K562 (cell line): ENCODE results near the gene MYL12A. TPM values are rescaled to one million over a fixed set of nuclear protein-coding genes. Genes with fewer than 3 reads are reported as not detected.

Experiments used
- BRCA1 ChIP-seq, 2 experiments: fragments of 450-650 bp in 1 of 2; sonication (generic) in 1 of 2; formaldehyde crosslinking in 1 of 2; IDR thresholded peaks; 2 replicates each; pipeline versions ENCODE4 v1.5.0 to v1.6.1; 2017 to 2020; ENCODE audit warnings: mild to moderate bottlenecking in 1 of 2, missing genetic modification reagents in 1 of 2
- CREM ChIP-seq: IDR thresholded peaks from 2 replicates; pipeline ENCODE4 v1.6.1; 2014; ENCODE audit warnings: antibody characterized with exemption, low read depth
- DDX20 ChIP-seq: fragments of 450-650 bp; IDR thresholded peaks from 2 replicates; pipeline ENCODE4 v1.6.1; 2016; ENCODE audit warnings: missing genetic modification characterization, low read depth, mild to moderate bottlenecking, missing compliant biosample characterization, moderate library complexity
- HDAC8 ChIP-seq: fragments of 450-650 bp; IDR thresholded peaks from 2 replicates; pipeline ENCODE4 v1.6.1; 2016; ENCODE audit warnings: mild to moderate bottlenecking, missing genetic modification characterization, moderate library complexity, missing compliant biosample characterization
- HNRNPH1 ChIP-seq: fragments of 200-400 bp; formaldehyde crosslinking; optimal IDR thresholded peaks from 2 replicates; pipeline ENCODE3; 2017; ENCODE audit warnings: low read depth, mild to moderate bottlenecking, low read length, moderate library complexity
- HNRNPL ChIP-seq: fragments of 200-400 bp; formaldehyde crosslinking; IDR thresholded peaks from 2 replicates; pipeline ENCODE4 v1.6.1; 2017; ENCODE audit warnings: low read depth, mild to moderate bottlenecking, low read length
- NFIX ChIP-seq: fragments of 250-450 bp; sonication (Bioruptor Pico); IDR thresholded peaks from 2 replicates; pipeline ENCODE4 v1.4.0; 2020; ENCODE audit warnings: low read depth, mild to moderate bottlenecking, moderate library complexity
- PURB ChIP-seq: sonication (generic); formaldehyde crosslinking; IDR thresholded peaks from 2 replicates; pipeline ENCODE4 v1.9.0; 2021; ENCODE audit warnings: low read depth, mild to moderate bottlenecking, missing genetic modification reagents
- RAD51 ChIP-seq: fragments of 450-650 bp; IDR thresholded peaks from 2 replicates; pipeline ENCODE4 v1.7.1; 2016; ENCODE audit warnings: low read depth, mild to moderate bottlenecking, borderline replicate concordance
- SMAD4 ChIP-seq: fragments of 250-450 bp; sonication (Bioruptor Pico); conservative IDR thresholded peaks from 2 replicates; pipeline ENCODE4 v1.8.0; 2021; ENCODE audit warnings: inconsistent platforms, mild to moderate bottlenecking, moderate library complexity
- SMARCA4 ChIP-seq: fragments of 450-650 bp; IDR thresholded peaks from 2 replicates; pipeline ENCODE4 v1.6.1; 2016
- SMC3 ChIP-seq: conservative IDR thresholded peaks from 2 replicates; pipeline ENCODE4 v1.6.1; 2011; ENCODE audit warnings: low read depth, low read length, improper control_type of control experiment; ENCODE audit not compliant: insufficient read depth
- SNRNP70 ChIP-seq: fragments of 200-400 bp; formaldehyde crosslinking; optimal IDR thresholded peaks from 2 replicates; pipeline ENCODE3; 2017; ENCODE audit warnings: low read depth, low read length
- ZSCAN32 ChIP-seq: fragments of 450-650 bp; formaldehyde crosslinking; IDR thresholded peaks from 2 replicates; pipeline ENCODE4 v1.4.0; 2020; ENCODE audit warnings: mild to moderate bottlenecking, moderate library complexity
- polyA plus RNA-seq, 8 experiments: library from polyadenylated mRNA; depleted of rRNA in 4 of 8; stranded (reverse) in 5 of 8; unstranded in 3 of 8; fragments of >200 nt; fragmentation: Nextera tagmentation in 2 of 8; fragmentation: Illumina TruSeq in 1 of 8; extraction: Ambion mirVana in 2 of 8; extraction: Trizol in 1 of 8; gene quantifications; 2 replicates each; pipeline versions ENCODE4 v1.2.1 to v1.2.3, GENCODE V29; 2011 to 2014; ENCODE audit warnings: inconsistent platforms in 1 of 8, missing spikeins in 1 of 8
- total RNA-seq, 7 experiments: library from RNA; depleted of rRNA in 6 of 7; stranded (reverse); fragments of >200 nt in 6 of 7; fragmentation: Illumina TruSeq in 2 of 7; extraction: Trizol in 2 of 7; gene quantifications; 2 replicates each; pipeline versions ENCODE4 v1.2.1 to v1.2.3, GENCODE V29; 2011 to 2021; ENCODE audit warnings: low replicate concordance in 1 of 7
- TF ChIP-seq, protein P1 (sequence below), 3 experiments: fragments of 200-800 bp in 1 of 3; sonication (Bioruptor generic) in 1 of 3; sonication (generic) in 1 of 3; formaldehyde crosslinking in 1 of 3; IDR thresholded peaks; 2 replicates each; pipeline versions ENCODE4 v1.6.1 to v1.8.0; 2016 to 2022; ENCODE audit warnings: mild to moderate bottlenecking in 2 of 3, missing compliant biosample characterization in 2 of 3, missing genetic modification characterization in 2 of 3, missing genetic modification reagents in 1 of 3
- TF ChIP-seq, protein P2 (sequence below): sonication (generic); formaldehyde crosslinking; IDR thresholded peaks from 2 replicates; pipeline ENCODE4 v1.8.0; 2022; ENCODE audit warnings: missing genetic modification reagents, mild to moderate bottlenecking, borderline replicate concordance
- TF ChIP-seq, protein P3 (sequence below): fragments of 200-800 bp; sonication (Bioruptor generic); IDR thresholded peaks from 2 replicates; pipeline ENCODE4 v1.6.1; 2017; ENCODE audit warnings: missing genetic modification characterization, missing compliant biosample characterization
- TF ChIP-seq, protein P4 (sequence below), 2 experiments: fragments of 450-650 bp in 1 of 2; sonication (generic) in 1 of 2; formaldehyde crosslinking; conservative IDR thresholded peaks; 2 replicates each; pipeline versions ENCODE4 v1.4.0 to v1.8.1; 2020 to 2022; ENCODE audit warnings: mild to moderate bottlenecking in 1 of 2, missing genetic modification reagents in 1 of 2
- TF ChIP-seq, protein P5 (sequence below): fragments of 250-450 bp; sonication (Bioruptor Pico); IDR thresholded peaks from 2 replicates; pipeline ENCODE4 v1.4.0; 2020; ENCODE audit warnings: mild to moderate bottlenecking, moderate library complexity, borderline replicate concordance

Gene MYL12A
- total and polyA plus RNA-seq, 9 of the 15 experiments (the other 6 are each of a cell fraction or from before 2014, with no cell fraction given): 308 to 1,031 (median 559) TPM

DNA sequence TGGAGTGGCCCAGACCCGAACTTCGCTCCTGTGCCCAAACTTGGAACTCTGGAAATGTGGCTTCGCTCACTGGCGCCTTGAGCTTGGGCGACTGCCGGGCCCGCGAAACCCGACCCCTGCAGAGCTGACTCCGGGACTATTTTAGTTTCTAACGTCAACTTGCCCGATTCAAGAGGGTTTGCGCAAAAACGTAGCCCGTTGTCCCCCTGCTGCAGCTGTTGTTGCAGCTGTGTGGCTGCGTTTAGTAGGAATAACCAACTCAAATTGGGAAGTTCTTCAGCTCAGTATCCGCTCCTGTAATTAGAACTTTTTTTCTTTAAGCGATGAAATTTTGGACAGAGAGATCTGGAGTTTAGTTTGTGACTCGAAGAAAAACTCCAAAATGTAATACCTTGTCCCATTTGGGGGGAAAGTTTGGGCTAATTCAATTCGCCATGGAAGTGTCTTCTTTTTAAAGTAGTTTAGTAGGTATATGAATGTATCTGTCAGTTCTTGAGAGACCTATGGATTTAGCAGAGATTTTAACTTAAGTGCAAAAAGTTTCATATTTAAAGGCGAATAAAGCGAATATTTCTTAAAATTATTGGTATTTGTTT, 559 bp downstream of the MYL12A start (continued):
- TF ChIP-seq RAD51 (no peak), ZSCAN32 (CRISPR knock-in tag) (no peak), HDAC8 (tag) (no peak), SMARCA4 (no peak), SNRNP70 (no peak), BRCA1 (IDR thresholded peaks at IDR 0.05) (no peak), BRCA1 (CRISPR knock-in tag; IDR thresholded peaks at IDR 0.05) (no peak), HNRNPH1 (no peak), NFIX (CRISPR knock-in tag) (no peak), CREM (no peak), DDX20 (tag) (no peak), SMC3 (no peak), SMAD4 (no peak), HNRNPL (no peak), PURB (no peak)
- TF ChIP-seq, protein P1, sequence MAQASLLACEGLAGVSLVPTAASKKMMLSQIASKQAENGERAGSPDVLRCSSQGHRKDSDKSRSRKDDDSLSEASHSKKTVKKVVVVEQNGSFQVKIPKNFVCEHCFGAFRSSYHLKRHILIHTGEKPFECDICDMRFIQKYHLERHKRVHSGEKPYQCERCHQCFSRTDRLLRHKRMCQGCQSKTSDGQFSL (CRISPR knock-in tag; IDR thresholded peaks at IDR 0.05): no peak
- TF ChIP-seq, protein P1 (tag; IDR thresholded peaks at IDR 0.05): no peak
- TF ChIP-seq, protein P2, sequence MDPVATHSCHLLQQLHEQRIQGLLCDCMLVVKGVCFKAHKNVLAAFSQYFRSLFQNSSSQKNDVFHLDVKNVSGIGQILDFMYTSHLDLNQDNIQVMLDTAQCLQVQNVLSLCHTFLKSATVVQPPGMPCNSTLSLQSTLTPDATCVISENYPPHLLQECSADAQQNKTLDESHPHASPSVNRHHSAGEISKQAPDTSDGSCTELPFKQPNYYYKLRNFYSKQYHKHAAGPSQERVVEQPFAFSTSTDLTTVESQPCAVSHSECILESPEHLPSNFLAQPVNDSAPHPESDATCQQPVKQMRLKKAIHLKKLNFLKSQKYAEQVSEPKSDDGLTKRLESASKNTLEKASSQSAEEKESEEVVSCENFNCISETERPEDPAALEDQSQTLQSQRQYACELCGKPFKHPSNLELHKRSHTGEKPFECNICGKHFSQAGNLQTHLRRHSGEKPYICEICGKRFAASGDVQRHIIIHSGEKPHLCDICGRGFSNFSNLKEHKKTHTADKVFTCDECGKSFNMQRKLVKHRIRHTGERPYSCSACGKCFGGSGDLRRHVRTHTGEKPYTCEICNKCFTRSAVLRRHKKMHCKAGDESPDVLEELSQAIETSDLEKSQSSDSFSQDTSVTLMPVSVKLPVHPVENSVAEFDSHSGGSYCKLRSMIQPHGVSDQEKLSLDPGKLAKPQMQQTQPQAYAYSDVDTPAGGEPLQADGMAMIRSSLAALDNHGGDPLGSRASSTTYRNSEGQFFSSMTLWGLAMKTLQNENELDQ (CRISPR knock-in tag): peak; percentile 78; the same call in 1 of the 2 replicates
- TF ChIP-seq, protein P3, sequence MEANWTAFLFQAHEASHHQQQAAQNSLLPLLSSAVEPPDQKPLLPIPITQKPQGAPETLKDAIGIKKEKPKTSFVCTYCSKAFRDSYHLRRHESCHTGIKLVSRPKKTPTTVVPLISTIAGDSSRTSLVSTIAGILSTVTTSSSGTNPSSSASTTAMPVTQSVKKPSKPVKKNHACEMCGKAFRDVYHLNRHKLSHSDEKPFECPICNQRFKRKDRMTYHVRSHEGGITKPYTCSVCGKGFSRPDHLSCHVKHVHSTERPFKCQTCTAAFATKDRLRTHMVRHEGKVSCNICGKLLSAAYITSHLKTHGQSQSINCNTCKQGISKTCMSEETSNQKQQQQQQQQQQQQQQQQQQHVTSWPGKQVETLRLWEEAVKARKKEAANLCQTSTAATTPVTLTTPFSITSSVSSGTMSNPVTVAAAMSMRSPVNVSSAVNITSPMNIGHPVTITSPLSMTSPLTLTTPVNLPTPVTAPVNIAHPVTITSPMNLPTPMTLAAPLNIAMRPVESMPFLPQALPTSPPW (CRISPR knock-in tag): no peak
- TF ChIP-seq, protein P4, sequence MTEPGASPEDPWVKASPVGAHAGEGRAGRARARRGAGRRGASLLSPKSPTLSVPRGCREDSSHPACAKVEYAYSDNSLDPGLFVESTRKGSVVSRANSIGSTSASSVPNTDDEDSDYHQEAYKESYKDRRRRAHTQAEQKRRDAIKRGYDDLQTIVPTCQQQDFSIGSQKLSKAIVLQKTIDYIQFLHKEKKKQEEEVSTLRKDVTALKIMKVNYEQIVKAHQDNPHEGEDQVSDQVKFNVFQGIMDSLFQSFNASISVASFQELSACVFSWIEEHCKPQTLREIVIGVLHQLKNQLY (CRISPR knock-in tag; conservative IDR thresholded peaks at IDR 0.05): no peak
- TF ChIP-seq, protein P5, sequence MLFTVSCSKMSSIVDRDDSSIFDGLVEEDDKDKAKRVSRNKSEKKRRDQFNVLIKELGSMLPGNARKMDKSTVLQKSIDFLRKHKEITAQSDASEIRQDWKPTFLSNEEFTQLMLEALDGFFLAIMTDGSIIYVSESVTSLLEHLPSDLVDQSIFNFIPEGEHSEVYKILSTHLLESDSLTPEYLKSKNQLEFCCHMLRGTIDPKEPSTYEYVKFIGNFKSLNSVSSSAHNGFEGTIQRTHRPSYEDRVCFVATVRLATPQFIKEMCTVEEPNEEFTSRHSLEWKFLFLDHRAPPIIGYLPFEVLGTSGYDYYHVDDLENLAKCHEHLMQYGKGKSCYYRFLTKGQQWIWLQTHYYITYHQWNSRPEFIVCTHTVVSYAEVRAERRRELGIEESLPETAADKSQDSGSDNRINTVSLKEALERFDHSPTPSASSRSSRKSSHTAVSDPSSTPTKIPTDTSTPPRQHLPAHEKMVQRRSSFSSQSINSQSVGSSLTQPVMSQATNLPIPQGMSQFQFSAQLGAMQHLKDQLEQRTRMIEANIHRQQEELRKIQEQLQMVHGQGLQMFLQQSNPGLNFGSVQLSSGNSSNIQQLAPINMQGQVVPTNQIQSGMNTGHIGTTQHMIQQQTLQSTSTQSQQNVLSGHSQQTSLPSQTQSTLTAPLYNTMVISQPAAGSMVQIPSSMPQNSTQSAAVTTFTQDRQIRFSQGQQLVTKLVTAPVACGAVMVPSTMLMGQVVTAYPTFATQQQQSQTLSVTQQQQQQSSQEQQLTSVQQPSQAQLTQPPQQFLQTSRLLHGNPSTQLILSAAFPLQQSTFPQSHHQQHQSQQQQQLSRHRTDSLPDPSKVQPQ (CRISPR knock-in tag): no peak
